ENCODE data around the gene RETREG2. TPM values are rescaled to one million over a fixed set of nuclear protein-coding genes. Genes with fewer than 3 reads are reported as not detected.
A peak's percentile ranks its signal among the peaks of the same experiment; 100 is the strongest.

Gene RETREG2
- total and polyA plus RNA-seq, 2 of the 8 experiments (the other 6 are each of a cell fraction or from before 2014, with no cell fraction given), result 51.3 to 67.4 TPM

GRCh38 chr2:219177552-219178376 lies at the start of gene RETREG2 (continued):
- no peak for TF ChIP-seq TCF12 (IDR thresholded peaks at IDR 0.05; ENCODE audit: low read depth, low read length)
- TF ChIP-seq POU5F1 (IDR thresholded peaks at IDR 0.05; ENCODE audit: low read depth, low read length), result no peak
- no peak for TF ChIP-seq RXRA (IDR thresholded peaks at IDR 0.05; ENCODE audit: insufficient read depth, low read depth, low read length)
- peak; percentile 51 for TF ChIP-seq CREB1 (IDR thresholded peaks at IDR 0.05)
- TF ChIP-seq JUN (IDR thresholded peaks at IDR 0.05; ENCODE audit: low read depth, low read length), result no peak
- TF ChIP-seq SP1 (IDR thresholded peaks at IDR 0.05; ENCODE audit: low read depth, low read length), result no peak
- TF ChIP-seq, protein P1, sequence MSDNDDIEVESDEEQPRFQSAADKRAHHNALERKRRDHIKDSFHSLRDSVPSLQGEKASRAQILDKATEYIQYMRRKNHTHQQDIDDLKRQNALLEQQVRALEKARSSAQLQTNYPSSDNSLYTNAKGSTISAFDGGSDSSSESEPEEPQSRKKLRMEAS (IDR thresholded peaks at IDR 0.05), result peak; percentile 28; the same call in 1 of the 2 replicates
- no peak for TF ChIP-seq GABPA (IDR thresholded peaks at IDR 0.05; ENCODE audit: borderline replicate concordance, insufficient read depth, low read length)
- peak; percentile 51; the same call in 1 of the 2 replicates for TF ChIP-seq TBP (IDR thresholded peaks at IDR 0.05; ENCODE audit: low read depth, low read length)
- TF ChIP-seq SAP30 (IDR thresholded peaks at IDR 0.05; ENCODE audit: insufficient read depth, insufficient replicate concordance, low read length), result peak; percentile 75
- TF ChIP-seq, protein P2, sequence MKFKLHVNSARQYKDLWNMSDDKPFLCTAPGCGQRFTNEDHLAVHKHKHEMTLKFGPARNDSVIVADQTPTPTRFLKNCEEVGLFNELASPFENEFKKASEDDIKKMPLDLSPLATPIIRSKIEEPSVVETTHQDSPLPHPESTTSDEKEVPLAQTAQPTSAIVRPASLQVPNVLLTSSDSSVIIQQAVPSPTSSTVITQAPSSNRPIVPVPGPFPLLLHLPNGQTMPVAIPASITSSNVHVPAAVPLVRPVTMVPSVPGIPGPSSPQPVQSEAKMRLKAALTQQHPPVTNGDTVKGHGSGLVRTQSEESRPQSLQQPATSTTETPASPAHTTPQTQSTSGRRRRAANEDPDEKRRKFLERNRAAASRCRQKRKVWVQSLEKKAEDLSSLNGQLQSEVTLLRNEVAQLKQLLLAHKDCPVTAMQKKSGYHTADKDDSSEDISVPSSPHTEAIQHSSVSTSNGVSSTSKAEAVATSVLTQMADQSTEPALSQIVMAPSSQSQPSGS (IDR thresholded peaks at IDR 0.05; ENCODE audit: low read length), result no peak
- no peak for TF ChIP-seq BACH1 (IDR thresholded peaks at IDR 0.05; ENCODE audit: low read length)
- no peak for TF ChIP-seq CTBP2 (IDR thresholded peaks at IDR 0.05; ENCODE audit: borderline replicate concordance, insufficient read depth, insufficient read length, low read length)
- TF ChIP-seq SIX5 (IDR thresholded peaks at IDR 0.05; ENCODE audit: low read depth, low read length), result no peak
- 0 out of 2 replicates have a peak, but pooled peaks have one; percentile 26 for TF ChIP-seq GTF2F1 (IDR thresholded peaks at IDR 0.05; ENCODE audit: borderline replicate concordance, low read depth, low read length)
- TF ChIP-seq FOSL1 (IDR thresholded peaks at IDR 0.05; ENCODE audit: insufficient read depth, low read depth, low read length), result peak; percentile 43; the same call in 1 of the 2 replicates
- TF ChIP-seq CEBPB (IDR thresholded peaks at IDR 0.05; ENCODE audit: low read depth, low read length), result no peak
- no peak for TF ChIP-seq YY1 (IDR thresholded peaks at IDR 0.05; ENCODE audit: low read depth, low read length)
- no peak for TF ChIP-seq KDM5A (IDR thresholded peaks at IDR 0.05; ENCODE audit: low read length)
- peak; percentile 32 for TF ChIP-seq NANOG (IDR thresholded peaks at IDR 0.05; ENCODE audit: insufficient read depth, low read depth, low read length, poor library complexity, severe bottlenecking)
- TF ChIP-seq RBBP5 (IDR thresholded peaks at IDR 0.05; ENCODE audit: borderline replicate concordance, low read depth, low read length), result no peak
- no peak for TF ChIP-seq TAF7 (optimal IDR thresholded peaks at IDR 0.05; ENCODE audit: borderline replicate concordance, low read depth, low read length)

Data from H1 (cell line).